ENCODE results near the gene ACTN1.

The ACTN1 gene

DNA sequence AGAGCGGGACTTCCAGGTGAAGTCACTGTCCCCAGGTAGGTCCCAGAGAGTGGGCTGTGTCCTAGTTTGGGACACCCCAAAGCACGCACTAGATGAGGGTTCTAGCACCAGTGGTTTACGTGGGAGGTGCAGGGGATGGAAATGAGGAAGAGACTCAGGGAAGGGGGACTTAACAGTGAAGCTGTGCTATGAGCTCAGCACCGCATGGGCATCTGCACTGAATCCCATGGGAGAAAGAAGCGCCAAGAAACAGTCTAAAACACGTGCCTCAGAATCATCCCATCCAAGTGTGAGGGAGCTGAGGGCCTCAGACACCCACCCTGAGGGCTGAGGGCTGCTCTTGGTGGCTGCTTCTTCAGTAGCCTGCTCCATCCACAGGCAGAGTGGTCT lies 114.7 kb downstream of the ACTN1 start:
- H3K27ac ChIP-seq, result no peak overlapping the region
- no peaks in the 10 kb centered on the region for H3K36me3 ChIP-seq (ENCODE audit: insufficient read depth)
- H3K4me2 ChIP-seq, result no peak overlapping the region
- no peaks in the 10 kb centered on the region for H3K4me1 ChIP-seq (ENCODE audit: low read depth, poor library complexity, severe bottlenecking)
- H3K27me3 ChIP-seq (ENCODE audit: insufficient read depth, low read depth), result no peaks in the 10 kb centered on the region
- no peaks in the 10 kb centered on the region for H4K20me1 ChIP-seq (ENCODE audit: insufficient read depth)
- no peak overlapping the region for H3K4me3 ChIP-seq (IDR thresholded peaks at IDR 0.05; ENCODE audit: insufficient read depth, low read depth, low read length)
- H3K9ac ChIP-seq, result no peak overlapping the region
- H2AFZ ChIP-seq (ENCODE audit: low read depth), result no peak overlapping the region
- no peaks in the 10 kb centered on the region for H3K79me2 ChIP-seq (ENCODE audit: insufficient read depth, low read depth)
- TF ChIP-seq, protein P1, sequence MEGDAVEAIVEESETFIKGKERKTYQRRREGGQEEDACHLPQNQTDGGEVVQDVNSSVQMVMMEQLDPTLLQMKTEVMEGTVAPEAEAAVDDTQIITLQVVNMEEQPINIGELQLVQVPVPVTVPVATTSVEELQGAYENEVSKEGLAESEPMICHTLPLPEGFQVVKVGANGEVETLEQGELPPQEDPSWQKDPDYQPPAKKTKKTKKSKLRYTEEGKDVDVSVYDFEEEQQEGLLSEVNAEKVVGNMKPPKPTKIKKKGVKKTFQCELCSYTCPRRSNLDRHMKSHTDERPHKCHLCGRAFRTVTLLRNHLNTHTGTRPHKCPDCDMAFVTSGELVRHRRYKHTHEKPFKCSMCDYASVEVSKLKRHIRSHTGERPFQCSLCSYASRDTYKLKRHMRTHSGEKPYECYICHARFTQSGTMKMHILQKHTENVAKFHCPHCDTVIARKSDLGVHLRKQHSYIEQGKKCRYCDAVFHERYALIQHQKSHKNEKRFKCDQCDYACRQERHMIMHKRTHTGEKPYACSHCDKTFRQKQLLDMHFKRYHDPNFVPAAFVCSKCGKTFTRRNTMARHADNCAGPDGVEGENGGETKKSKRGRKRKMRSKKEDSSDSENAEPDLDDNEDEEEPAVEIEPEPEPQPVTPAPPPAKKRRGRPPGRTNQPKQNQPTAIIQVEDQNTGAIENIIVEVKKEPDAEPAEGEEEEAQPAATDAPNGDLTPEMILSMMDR (conservative IDR thresholded peaks at IDR 0.05; ENCODE audit: low read depth, low read length), result no peak

DNA sequence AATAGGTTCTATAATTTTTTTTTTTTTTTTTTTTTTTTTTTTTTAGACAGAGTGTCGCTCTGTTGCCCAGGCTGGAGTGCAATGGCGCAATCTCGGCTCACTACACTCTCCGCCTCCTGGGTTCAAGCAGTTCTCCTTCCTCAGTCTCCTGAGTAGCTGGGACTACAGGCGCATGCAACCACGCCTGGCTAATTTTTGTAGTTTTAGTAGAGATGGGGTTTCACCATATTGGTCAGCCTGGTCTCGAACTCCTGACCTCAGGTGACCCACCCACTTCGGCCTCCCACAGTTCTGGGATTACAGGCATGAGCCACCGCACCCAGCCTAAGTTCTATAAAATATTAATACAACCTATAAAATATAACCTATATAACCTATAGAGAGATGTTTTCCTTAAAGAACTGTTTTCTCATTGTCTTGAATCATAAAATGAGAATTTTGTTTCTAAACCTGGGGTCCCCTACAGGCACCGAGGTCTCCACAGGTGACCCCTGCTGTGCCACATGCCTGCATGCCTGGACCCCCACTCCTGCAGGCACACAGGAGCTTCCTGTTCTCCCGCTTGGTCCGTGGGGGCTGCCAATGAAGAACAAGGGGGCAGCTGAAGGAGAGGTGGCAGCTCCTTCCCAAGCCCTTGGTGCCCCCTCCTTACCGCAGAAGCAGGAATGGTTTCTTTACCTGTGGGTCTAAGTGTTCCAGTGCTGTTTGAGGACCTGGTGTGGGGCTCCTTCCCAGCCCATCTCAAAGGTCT lies 115.3 kb downstream of the ACTN1 start:
- Histone ChIP-seq H4K20me1 (ENCODE audit: insufficient read depth) (no peaks in the 10 kb centered on the region), H3K79me2 (ENCODE audit: insufficient read depth, low read depth) (no peaks in the 10 kb centered on the region), H3K36me3 (ENCODE audit: insufficient read depth) (no peaks in the 10 kb centered on the region), H3K4me1 (ENCODE audit: low read depth, poor library complexity, severe bottlenecking) (no peaks in the 10 kb centered on the region), H3K27ac (no peak overlapping the region), H3K4me3 (IDR thresholded peaks at IDR 0.05; ENCODE audit: insufficient read depth, low read depth, low read length) (no peak overlapping the region), H3K9ac (no peak overlapping the region), H2AFZ (ENCODE audit: low read depth) (no peak overlapping the region), H3K27me3 (ENCODE audit: insufficient read depth, low read depth) (no peaks in the 10 kb centered on the region), H3K4me2 (no peak overlapping the region)
- TF ChIP-seq, protein P1 (conservative IDR thresholded peaks at IDR 0.05; ENCODE audit: low read depth, low read length), result no peak

DNA sequence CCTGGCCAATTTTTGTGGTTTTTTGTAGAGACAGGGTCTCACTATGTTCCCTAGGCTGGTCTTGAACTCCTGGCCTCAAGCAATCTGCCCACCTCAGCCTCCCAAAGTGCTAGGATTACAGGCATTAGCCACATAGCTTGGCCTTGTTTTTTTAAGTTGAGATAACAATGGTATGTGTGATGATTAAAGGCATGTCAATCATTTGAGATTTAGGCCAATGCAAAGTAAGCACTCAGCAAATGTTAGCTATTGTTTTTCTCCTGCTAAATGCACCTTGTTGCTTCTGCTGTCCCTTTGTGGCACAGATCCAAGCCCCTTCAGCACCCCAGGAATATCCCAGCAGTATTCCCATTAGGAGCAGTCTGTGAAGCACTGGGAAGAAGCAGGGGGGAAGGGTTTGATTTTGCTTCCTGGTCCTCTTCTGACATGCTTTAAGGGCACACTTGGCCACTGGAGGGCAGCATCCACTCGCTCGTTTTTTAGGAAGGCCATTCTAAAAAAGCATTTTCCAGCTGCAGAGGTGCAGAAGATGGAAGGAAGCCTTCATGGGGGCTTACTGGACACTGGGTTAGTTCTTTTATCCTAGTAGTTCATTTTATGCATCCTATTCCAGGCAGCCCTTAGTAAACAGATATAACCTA lies 116.0 kb downstream of the ACTN1 start:
- Histone ChIP-seq H3K27ac (no peak overlapping the region), H3K27me3 (ENCODE audit: insufficient read depth, low read depth) (no peaks in the 10 kb centered on the region), H3K36me3 (ENCODE audit: insufficient read depth) (no peaks in the 10 kb centered on the region), H3K79me2 (ENCODE audit: insufficient read depth, low read depth) (no peaks in the 10 kb centered on the region), H4K20me1 (ENCODE audit: insufficient read depth) (no peaks in the 10 kb centered on the region), H3K4me1 (ENCODE audit: low read depth, poor library complexity, severe bottlenecking) (no peaks in the 10 kb centered on the region), H3K4me3 (IDR thresholded peaks at IDR 0.05; ENCODE audit: insufficient read depth, low read depth, low read length) (no peak overlapping the region), H3K4me2 (no peak overlapping the region), H3K9ac (no peak overlapping the region), H2AFZ (ENCODE audit: low read depth) (peak overlapping the region; percentile 26; the same call in 1 of the 2 replicates)
- TF ChIP-seq, protein P1 (conservative IDR thresholded peaks at IDR 0.05; ENCODE audit: low read depth, low read length), result peak; percentile 64

DNA sequence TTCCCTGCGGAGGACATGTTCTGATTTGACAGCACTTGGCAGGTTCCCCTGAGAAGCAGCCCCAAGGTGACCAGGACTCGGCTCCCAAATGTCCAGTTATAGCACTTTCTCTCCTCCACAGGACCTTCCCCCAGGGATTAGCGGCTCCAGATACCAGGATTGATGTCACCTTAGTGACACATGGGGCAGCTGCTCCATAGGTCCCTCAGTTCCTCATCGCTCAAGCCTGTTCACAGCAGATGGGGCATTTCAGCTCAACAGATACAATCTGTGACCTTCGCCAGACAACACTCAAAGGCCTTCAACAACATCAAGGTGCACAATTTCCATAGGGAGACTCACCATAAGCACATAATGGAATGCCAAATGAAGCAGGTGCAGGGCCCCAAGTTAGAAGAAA lies 118.3 kb downstream of the ACTN1 start:
- H3K27ac ChIP-seq, result no peak overlapping the region
- H3K9ac ChIP-seq, result no peak overlapping the region
- H3K27me3 ChIP-seq (ENCODE audit: insufficient read depth, low read depth), result no peaks in the 10 kb centered on the region
- H4K20me1 ChIP-seq (ENCODE audit: insufficient read depth), result no peaks in the 10 kb centered on the region
- no peaks in the 10 kb centered on the region for H3K36me3 ChIP-seq (ENCODE audit: insufficient read depth)
- H3K4me1 ChIP-seq (ENCODE audit: low read depth, poor library complexity, severe bottlenecking), result no peaks in the 10 kb centered on the region
- TF ChIP-seq, protein P1 (conservative IDR thresholded peaks at IDR 0.05; ENCODE audit: low read depth, low read length), result no peak
- H3K79me2 ChIP-seq (ENCODE audit: insufficient read depth, low read depth), result no peaks in the 10 kb centered on the region
- H2AFZ ChIP-seq (ENCODE audit: low read depth), result no peak overlapping the region
- no peak overlapping the region for H3K4me3 ChIP-seq (IDR thresholded peaks at IDR 0.05; ENCODE audit: insufficient read depth, low read depth, low read length)
- H3K4me2 ChIP-seq, result no peak overlapping the region

Measured in KMS-11 (cell line).